Esophagus muscularis mucosa (tissue), 4 donors: ENCODE data around the gene TCAP. TPM values are rescaled to one million over a fixed set of nuclear protein-coding genes. Genes with fewer than 3 reads are reported as not detected.

ENCODE experiments used
- DNase-seq: peaks from one replicate; pipeline ENCODE4 v3.0.0-alpha.2; 2017; ENCODE audit errors: extremely low spot score
- H3K27ac ChIP-seq, 4 donors: fragments of 200-600 bp; sonication (generic); replicated peaks in 1 of 4; 1 replicate in 3 of 4; 2 replicates in 1 of 4; pipeline ENCODE4 v1.5.1; 2016 to 2019; ENCODE audit warnings: mild to moderate bottlenecking in 1 of 4
- H3K27me3 ChIP-seq, 4 donors: fragments of 200-600 bp; sonication (generic); one replicate each; pipeline versions ENCODE4 v1.5.1 to v1.6.0; 2016 to 2019
- H3K36me3 ChIP-seq, 4 donors: fragments of 200-600 bp; sonication (generic); one replicate each; pipeline ENCODE4 v1.5.1; 2016 to 2019
- H3K4me1 ChIP-seq, 4 donors: fragments of 200-600 bp; sonication (generic); one replicate each; pipeline ENCODE4 v1.5.1; 2016 to 2019
- H3K4me3 ChIP-seq, 4 donors: fragments of 200-600 bp; sonication (generic); 1 replicate in 2 of 4; 2 replicates in 2 of 4; pipeline ENCODE4 v1.5.1; 2016 to 2019; ENCODE audit warnings: mild to moderate bottlenecking in 4 of 4, moderate library complexity in 1 of 4
- H3K9me3 ChIP-seq, 4 donors: fragments of 200-600 bp; sonication (generic); 1 replicate in 3 of 4; 2 replicates in 1 of 4; pipeline ENCODE4 v1.5.1; 2016 to 2019
- CTCF ChIP-seq, 3 experiments: fragments of 200-600 bp in 2 of 3; fragments of 450-650 bp in 1 of 3; sonication (generic) in 2 of 3; IDR thresholded peaks; one replicate each; pipeline ENCODE4 v1.5.1; 2017 to 2019; ENCODE audit warnings: antibody characterized with exemption in 3 of 3, mild to moderate bottlenecking in 2 of 3, moderate library complexity in 1 of 3
- EP300 ChIP-seq: sonication (generic); formaldehyde crosslinking; IDR thresholded peaks from one replicate; pipeline ENCODE4 v1.6.1; 2017; ENCODE audit warnings: antibody characterized with exemption
- POLR2A ChIP-seq: fragments of 450-650 bp; IDR thresholded peaks from one replicate; pipeline ENCODE4 v1.6.1; 2017; ENCODE audit warnings: antibody characterized with exemption, moderate library complexity, mild to moderate bottlenecking, low read depth
- POLR2AphosphoS5 ChIP-seq, 2 donors: sonication (generic); formaldehyde crosslinking; IDR thresholded peaks; one replicate each; pipeline ENCODE4 v1.6.1; 2017; ENCODE audit warnings: antibody characterized with exemption in 2 of 2
- WGBS: methylation state at CpG from one replicate; pipeline ENCODE4 v1.1.5; 2018; 5-methylcytosine and 5-hydroxymethylcytosine counted together
- intact Hi-C: fragments of 100-400 bp; cut with DNase I; formaldehyde crosslinking; loops from one replicate; pipeline ENCODE4 v1.15.1; 2023
- total RNA-seq, 4 donors: library from RNA; depleted of rRNA; stranded (reverse); fragments of >200 nt; gene quantifications; one replicate each; pipeline versions ENCODE4 v1.1.0 to v1.2.1, GENCODE V29; 2016

TCAP gene
- total RNA-seq, 4 donors from 2014 or later: 0.99 to 2.1 (median 1.3) TPM

GRCh38 chr17:39636927-39637736 is 28.0 kb upstream of the TCAP start, which contains the start of gene STARD3:
Gene STARD3, plus strand, starts transcription at chr17:39637144. Its CDS starts 16,388 bp downstream, at chr17:39653532.
- intact Hi-C loops: loop anchor here (5.0 kb wide), 2 partner anchors 90 to 115 kb away; no protein-coding TSS in a partner anchor
- H3K4me1 ChIP-seq: peaks cover 52 to 75% (median 66%) of the 10 kb centered on the region in 4 donors

GRCh38 chr17:39638317-39638716 is 26.8 kb upstream of the TCAP start:
- H3K27me3 ChIP-seq: no peaks in the 10 kb centered on the region
- WGBS: 94% methylated on average over 7 of the region's 7 CpGs
- H3K4me1 ChIP-seq: peaks cover 54 to 87% (median 77%) of the 10 kb centered on the region in 4 donors
- H3K36me3 ChIP-seq: no peaks in the 10 kb centered on the region
- H3K27ac ChIP-seq: no peak overlapping the region
- intact Hi-C loops: loop anchor here (5.0 kb wide), 2 partner anchors 89 to 114 kb away; no protein-coding TSS in a partner anchor
- no peaks in the 10 kb centered on the region for H3K9me3 ChIP-seq
- peak overlapping the region; percentile 78 to 95 (median 90) for H3K4me3 ChIP-seq
- no peak for DNase-seq
- TF ChIP-seq POLR2A: no peak
- TF ChIP-seq EP300: no peak
- TF ChIP-seq CTCF (IDR thresholded peaks at IDR 0.05): no peak
- TF ChIP-seq POLR2AphosphoS5 (IDR thresholded peaks at IDR 0.05): no peak

More at GRCh38 chr17:39636927-39637736, 28.0 kb upstream of the TCAP start, which contains the start of gene STARD3:
- H3K27me3 ChIP-seq: peaks cover 0 to 6% (median 0%) of the 10 kb centered on the region in 4 donors
- DNase-seq: peak; percentile 97
- peak; percentile 83 to 84 for TF ChIP-seq POLR2AphosphoS5 (IDR thresholded peaks at IDR 0.05)
- no peak for TF ChIP-seq EP300
- TF ChIP-seq POLR2A: peak; percentile 6
- TF ChIP-seq CTCF (IDR thresholded peaks at IDR 0.05): peak in 2 of 3 experiments; percentile 17 to 23
- peak within 1 kb of the TSS; percentile 83 to 90 (median 89) for H3K27ac ChIP-seq
- no peaks in the 10 kb centered on the region for H3K36me3 ChIP-seq
- under 1% methylated on average over 36 of the region's 69 CpGs for WGBS
- peak within 1 kb of the TSS; percentile 78 to 95 (median 90) for H3K4me3 ChIP-seq
- H3K9me3 ChIP-seq: no peaks in the 10 kb centered on the region

- no peaks in the 10 kb centered on the region for H3K36me3 ChIP-seq
- H3K27me3 ChIP-seq: no peaks in the 10 kb centered on the region
- intact Hi-C loops: loop anchor here (5.0 kb wide), 2 partner anchors 88 to 113 kb away; no protein-coding TSS in a partner anchor
- 85% methylated on average over 2 of the region's 2 CpGs for WGBS
- TF ChIP-seq POLR2A: no peak
- no peaks in the 10 kb centered on the region for H3K9me3 ChIP-seq
- no peak overlapping the region for H3K27ac ChIP-seq
- no peak for DNase-seq
- H3K4me1 ChIP-seq: peaks cover 54 to 90% (median 78%) of the 10 kb centered on the region in 4 donors
- no peak overlapping the region for H3K4me3 ChIP-seq
These were observed 26.1 kb upstream of the TCAP start for GRCh38 chr17:39639043-39639442.

GRCh38 chr17:39639566-39640458 is 25.3 kb upstream of the TCAP start:
- intact Hi-C loops: loop anchor here (5.0 kb wide), 2 partner anchors 87 to 112 kb away; no protein-coding TSS in a partner anchor
- Histone ChIP-seq H3K4me1 (peaks cover 50 to 87% (median 73%) of the 10 kb centered on the region in 4 donors), H3K27ac (no peak overlapping the region), H3K4me3 (no peak overlapping the region), H3K36me3 (no peaks in the 10 kb centered on the region), H3K9me3 (no peaks in the 10 kb centered on the region), H3K27me3 (no peaks in the 10 kb centered on the region)
- 82% methylated on average over 11 of the region's 11 CpGs for WGBS
- DNase-seq: no peak
- no peak for TF ChIP-seq CTCF (IDR thresholded peaks at IDR 0.05)
- TF ChIP-seq POLR2AphosphoS5 (IDR thresholded peaks at IDR 0.05): no peak
